HG02870 (cell line): ENCODE data around the gene MAST2.
"Not testable (repeated sequence)": the region's sequence is repeated elsewhere in the genome, so short reads cannot be mapped to it uniquely, and the experiment has no call there.

ENCODE experiments used
- ATAC-seq: cut with Tn5 transposase; IDR thresholded peaks from one replicate; pipeline ENCODE4 v1.9.1; 2021; ENCODE audit warnings: mild to moderate bottlenecking, moderate library complexity; ENCODE audit not compliant: unreplicated experiment

The MAST2 gene

DNA sequence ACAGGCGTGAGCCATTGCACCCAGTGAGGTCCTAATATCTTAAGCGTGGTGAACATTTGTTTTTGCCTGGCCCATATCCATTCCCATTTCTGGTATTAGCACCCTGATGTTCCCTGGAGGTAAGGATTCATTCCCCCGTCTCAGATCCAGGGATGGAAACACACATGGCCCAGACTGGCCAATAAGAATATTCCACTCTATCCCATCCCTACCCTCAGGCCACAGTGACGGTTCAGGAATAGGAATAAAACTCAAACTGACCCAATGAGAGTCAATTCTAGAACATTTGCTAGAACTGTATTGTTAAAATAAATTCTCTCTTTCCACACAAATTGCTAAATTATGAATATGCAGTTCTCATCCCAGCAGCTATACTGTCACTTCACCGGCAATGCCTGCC, 252.9 kb downstream of the MAST2 start:
- no peak for ATAC-seq

DNA sequence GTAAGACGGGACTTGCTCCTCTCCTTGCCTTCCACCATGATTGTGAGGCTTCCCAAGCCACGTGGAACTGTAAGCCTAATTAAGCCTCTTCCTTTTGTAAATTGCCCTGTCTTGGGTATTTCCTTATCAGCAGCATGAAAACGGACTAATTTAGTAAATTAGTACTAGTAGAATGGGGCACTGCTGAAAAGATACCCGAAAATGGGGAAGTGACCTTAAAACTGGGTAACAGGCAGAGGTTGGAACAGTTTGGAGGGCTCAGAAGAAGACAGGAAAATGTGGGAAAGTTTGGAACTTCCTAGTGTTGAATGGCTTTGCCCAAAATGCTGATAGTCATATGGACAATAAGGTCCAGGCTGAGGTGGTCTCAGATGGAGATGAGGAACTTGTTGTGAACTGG, 253.8 kb downstream of the MAST2 start:
- ATAC-seq: not testable (repeated sequence)

DNA sequence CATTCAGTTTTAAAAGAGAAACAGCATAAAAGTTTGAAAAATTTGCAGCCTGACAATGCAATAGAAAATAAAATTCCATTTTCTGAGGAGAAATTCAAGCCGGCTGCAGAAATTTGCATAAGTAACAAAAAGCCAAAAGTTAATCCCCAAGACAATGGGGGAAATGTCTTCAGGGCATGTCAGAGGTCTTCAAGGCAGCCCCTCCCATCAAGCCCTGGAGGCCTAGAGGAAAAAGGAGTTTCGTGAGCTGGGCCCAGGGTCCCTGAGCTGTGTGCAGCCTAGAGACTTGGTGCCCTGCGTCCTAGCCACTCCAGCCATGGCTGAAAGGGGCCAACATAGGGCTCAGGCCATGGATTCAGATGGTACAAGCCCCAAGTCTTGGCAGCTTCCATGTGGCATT, 254.4 kb downstream of the MAST2 start:
- ATAC-seq: no peak

DNA sequence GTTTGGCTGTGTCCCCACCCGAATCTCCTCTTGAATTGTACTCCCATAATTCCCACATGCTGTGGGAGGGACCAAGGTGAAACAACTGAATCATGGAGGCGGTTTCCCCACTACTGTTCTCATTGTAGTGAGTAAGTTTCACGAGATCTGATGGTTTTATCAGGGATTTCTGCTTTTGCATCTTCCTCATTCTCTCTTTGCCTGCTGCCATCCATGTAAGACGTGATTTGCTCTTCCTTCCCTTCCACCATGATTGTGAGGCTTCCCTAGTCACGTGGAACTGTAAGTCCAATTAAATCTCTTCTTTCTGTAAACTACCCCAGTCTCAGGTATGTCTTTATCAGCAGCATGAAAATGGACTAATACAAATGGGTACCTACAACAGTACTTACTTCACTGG, 255.5 kb downstream of the MAST2 start:
- ATAC-seq: no peak

DNA sequence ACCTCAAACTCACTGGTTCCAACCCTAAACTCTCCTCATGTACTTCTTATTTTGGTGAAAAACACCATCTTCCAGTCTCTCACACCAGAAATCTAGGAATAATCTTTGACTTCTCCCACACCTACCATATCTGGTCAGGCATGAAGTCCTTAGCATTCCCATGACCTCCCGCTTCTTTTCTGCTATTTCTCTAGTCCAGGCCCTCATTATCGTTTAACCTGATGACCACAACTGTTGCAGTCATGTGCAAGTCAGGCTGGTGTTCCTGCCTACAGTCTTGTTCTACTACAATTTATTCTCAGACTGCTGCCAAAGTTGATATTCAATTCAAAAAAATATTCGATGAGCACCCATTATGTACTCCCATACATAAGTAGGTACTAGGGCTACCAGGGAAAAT, 257.7 kb downstream of the MAST2 start:
- no peak for ATAC-seq

DNA sequence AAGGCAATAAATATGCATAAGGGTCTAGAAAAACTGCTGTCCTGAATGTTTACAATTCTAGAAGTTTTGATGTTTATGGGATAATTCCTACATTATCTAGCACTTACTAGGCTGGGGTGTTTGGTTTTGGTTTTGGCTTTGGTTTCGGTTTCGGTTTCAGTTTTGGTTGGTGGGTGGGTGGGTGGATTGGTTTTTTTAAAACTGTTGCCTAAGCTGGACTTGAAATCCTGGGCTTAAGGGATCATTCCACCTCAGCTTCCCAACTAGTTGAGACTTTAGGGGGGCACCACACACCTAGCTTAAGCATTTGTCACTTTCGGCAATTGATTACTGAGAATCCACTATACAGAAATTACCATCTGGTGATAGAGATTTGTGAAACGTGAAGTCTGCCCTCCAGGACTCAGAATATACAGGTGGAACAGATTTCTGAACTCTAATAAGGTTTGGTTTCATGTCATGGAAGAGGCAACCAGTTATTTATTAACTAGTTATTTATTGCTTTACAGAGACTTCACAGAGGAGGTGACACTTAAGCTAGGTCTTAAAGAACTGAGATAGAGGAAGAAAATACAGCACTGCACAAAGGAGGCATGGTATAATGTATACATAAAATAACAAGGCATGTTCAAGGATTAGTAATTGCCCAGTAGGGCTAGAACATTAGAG, 259.4 kb downstream of the MAST2 start:
- ATAC-seq: no peak

DNA sequence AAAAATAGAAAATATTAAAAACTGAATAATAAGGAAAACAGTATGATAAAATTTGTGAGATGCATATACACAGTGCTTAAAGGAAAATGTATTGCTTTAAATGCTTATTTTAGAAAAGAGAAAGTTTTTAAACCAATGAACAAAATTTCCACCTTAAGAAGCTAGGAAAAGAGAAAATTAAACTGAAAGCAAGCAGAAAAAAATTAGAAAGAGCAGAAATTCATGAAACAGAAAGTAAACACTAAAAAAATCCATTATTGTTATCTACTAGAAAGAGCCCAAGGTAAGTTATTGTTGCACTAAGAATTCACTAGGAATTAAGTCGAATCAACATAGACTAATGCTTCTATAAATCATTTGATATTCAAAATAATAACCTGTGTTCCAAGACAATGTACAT, 261.3 kb downstream of the MAST2 start:
- no peak for ATAC-seq

DNA sequence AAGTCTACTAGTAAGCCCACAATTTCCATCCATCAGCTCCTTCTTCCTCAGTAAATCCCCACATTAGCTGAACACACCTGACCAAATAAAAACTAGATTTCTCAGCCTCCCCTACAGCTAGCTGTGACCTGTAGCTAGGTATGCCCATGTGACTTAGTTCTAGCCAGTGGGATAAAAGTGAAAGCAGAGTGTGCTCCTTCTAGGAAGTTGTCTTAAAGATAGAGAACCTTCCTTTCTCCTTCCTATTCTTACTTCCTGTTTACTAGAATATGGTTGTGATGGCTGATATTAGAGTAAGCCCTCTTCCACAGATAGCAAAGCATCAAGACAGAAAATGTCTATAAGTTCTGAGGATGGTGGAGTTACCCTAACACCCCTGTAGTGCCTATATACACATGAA, 262.0 kb downstream of the MAST2 start:
- ATAC-seq: no peak

DNA sequence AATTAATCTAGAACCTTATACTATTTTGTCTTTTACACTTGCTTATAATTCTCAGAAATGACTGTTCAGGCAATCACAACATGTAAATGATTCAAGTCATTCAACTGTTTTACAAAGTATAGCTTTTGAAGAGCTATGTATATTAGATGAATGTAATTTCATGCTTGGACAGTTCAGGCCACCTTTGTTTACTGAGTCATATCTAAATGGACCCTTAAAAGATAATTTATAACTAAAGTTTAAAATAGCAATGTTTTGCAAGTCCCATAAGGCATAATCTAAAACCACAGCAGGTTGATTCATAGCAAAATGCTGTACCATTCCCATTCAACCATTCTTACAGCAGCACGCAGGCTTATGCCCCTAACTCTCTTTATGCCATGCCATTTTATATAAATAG, 264.2 kb downstream of the MAST2 start:
- no peak for ATAC-seq

DNA sequence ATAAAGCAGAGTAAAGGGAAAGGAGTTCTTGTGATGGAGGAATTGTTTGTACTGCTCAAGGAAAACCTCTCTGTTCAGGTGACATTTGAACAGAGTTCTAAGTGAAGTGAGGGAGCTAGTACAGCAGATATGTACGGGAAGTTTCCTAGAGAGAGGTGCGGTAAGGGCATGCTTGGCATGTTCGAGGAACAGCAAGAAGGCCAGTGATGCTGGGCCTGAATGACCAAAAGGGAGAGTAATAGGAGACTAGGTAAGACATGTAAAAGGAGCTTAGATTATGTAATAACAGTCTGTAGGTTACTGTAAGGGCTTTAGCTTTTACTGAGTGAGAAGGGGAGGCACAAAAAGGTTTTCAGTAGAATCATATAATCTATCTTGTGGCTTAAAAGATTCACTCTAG, 265.1 kb downstream of the MAST2 start:
- no peak for ATAC-seq

DNA sequence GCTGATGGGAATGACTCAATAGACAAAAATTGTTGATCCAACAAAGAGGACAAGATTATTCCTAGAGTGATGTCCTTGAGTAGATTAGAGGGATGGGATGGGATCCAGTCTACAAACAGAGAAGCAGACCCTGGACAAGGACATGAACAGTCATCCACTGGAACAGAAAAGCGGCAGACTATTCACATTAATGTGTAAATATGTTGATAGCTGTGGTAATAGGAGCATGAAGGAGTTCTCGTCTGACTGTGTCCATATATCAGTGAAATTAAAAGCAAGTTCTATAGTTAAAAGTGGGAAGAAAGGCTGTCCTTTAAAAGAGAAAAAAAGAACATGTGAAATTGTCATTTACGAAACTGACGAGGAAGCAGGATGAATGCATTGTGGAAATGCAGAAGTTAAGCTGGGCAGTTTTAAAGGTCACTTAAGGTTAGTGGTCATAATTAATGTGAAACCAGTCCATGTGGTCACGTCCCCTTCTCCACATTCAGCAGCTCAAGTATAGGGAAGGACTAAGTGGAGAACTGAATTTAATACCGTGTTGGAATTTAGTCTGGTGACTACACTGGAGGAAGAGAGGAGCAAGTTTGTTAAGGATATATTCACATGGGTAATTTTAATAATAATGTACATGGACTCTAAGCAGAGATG, 266.9 kb downstream of the MAST2 start:
- no peak for ATAC-seq

DNA sequence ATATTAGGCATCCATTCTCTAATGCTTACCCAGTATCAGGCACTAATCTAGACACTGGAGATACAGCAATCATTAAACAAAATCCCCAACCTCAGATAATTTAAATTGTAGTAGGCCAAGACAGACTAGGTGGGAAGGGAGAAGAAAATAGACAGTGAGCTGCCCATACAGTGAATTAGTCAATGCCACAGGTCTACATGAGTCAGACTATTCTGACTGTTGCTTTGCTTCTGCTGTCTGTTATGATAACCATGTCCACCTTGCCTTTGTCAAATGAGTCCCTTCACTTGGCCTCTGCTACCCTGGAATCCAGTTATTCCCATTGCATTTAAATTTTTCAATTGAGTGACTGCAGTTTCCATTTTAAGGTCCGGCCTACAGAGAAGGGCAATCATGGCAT, 269.6 kb downstream of the MAST2 start:
- ATAC-seq: no peak

DNA sequence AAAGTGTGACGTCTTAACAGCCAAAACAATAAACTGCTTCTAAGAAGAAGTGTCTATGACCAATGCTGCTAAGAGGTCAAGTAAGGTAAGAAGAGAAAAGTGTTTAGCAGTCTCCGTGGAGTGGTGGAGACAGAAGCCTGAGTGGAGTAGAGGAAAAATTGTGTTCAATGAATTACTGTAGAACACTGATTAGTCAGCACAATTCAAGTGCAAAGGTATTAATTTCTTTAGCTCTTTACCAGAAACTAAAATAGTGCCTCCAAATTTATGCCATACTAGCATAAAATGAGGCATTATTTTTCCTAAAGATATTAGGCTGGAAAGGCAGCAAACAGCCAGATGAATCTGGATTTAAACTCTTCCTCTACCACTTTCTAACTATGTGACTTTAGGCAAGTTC, 272.9 kb downstream of the MAST2 start:
- ATAC-seq: no peak

DNA sequence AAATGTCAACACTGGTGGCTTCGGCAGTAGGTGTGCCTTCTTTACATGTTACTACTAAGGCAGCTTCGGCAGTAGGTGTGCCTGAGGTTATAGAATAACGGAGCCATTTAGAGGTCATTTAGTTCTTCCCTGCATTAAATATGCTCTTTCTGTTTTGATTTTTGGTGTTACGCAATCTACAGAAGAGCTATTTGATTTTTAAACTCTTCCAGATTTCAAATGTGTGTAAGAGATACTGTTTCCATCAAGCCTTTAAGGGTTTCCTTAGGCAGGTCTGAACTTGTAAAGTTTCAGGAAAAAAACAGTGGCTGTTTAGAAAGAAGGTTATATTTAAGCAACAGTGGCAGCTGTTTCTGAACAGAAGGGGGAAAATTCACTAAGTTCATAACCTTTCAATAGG, 274.2 kb downstream of the MAST2 start:
- ATAC-seq: no peak

DNA sequence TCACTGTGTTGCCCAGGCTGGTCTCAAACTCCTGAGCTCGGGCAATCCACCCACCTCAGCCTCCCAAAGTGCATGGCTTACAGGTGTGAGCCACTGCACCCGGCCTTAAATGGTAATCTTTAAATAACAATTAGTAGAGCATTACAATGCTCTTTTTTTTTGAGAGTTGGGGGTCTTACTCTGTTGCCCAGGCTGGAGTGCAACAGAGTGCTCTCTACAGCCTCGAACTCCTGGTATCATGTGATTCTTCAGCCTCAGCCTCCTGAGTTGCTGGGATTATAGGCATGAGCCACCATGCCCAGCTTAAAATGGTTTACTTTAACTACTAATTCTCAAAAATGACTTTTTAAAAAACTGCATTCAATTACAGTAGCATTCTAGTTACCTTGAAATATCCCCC, 276.8 kb downstream of the MAST2 start:
- no peak for ATAC-seq

DNA sequence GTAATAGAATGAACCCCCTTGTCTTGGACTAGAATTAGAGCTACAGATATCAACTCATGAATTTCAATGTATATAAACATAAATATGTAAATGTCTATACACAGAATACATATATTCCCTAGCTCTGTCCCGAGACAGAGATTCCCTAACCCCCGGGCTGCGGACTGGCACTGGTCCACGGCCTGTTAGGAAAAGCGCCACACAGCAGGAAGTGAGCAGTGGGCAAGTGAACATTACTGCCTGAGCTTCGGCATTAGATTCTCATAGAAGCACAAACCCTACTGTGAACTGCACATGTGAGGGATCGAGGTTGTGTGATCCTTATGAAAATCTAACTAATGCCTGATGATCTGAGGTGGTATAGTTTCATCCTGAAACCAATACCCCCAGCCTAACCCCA, 277.8 kb downstream of the MAST2 start:
- ATAC-seq: no peak

DNA sequence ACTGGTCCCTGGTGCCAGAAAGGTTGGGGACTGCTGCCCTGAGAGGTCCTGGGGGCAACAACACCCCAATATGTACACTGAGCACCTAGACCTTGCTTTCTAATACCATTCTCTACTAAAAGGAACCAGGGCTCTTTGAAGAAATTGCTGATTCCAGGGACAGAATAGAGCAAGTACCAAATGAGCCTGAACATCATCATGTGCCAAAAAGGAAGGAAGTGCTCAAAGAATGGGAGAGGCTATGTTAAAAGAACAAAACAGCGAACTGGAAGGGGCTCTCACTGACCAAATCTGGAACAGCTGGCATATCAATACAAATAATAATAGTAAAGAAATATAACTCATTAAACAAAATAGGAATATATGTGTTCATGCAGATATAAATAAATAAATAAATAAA, 278.2 kb downstream of the MAST2 start:
- ATAC-seq: no peak

DNA sequence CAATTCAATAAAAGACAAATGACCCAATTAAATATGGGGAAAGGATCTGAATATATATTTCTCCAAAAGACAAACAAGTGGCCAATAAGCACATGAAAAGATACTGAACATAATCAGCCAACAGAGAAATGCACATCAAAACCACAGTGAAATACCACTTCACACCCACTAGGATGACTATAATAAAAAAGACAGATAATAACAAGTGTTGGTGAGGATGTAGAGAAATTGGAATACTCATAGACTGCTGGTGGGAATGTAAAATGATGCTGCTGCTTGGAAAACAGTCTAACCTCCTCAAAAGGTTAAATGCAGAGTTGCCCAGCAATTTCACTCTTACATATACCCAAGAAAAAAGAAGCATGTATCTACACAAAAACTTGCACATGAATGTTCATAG, 280.2 kb downstream of the MAST2 start:
- ATAC-seq: no peak

DNA sequence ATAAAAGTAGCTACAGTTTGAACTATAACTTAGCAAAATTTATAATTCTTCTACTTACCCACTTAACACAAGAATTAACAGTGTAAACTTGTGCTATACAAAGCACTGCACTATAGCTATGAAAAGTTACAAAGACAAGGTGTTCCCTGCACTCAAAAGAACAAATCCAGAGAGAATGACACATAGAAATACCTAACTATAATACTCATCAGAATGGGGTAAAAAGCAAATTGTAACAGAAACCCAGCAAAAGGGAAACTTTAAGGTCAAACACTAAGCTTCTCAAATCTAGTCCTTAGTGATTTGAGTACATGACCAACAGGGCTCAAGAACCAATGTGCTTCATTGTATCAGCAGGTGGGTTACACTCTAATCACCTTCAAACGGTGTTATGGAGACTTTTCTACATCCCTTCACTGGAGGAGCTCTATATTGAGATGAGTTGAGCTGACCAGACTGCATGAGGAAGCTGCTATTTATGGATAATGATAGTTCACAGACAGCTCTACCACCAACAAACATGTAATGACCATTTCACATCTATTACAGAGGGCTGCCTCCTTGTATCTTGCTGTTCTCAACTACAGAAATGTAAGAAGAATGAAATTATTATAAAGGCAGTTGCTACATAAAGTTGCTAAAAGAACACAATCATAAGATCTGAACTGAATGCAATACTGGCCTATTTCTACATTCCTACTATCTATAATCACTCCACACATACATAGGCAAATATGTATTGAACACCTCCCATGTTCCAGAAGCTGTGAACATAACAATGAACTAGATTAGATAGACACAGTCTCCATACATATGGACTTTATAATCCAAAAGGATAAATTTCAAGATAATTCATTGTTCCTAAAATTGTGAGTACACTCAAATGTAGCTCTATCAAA, 281.4 kb downstream of the MAST2 start:
- ATAC-seq: no peak
